ENCODE results near the gene MYH1.

- TF ChIP-seq POLR2A (IDR thresholded peaks at IDR 0.05; ENCODE audit: low read length) (no peak), GATA1 (IDR thresholded peaks at IDR 0.05; ENCODE audit: low read depth, low read length) (no peak)
Observed at GRCh38 chr17:10532026-10532425, 13.7 kb upstream of the MYH1 start.
